HUES6 (cell line): Measurements from ENCODE around the gene MIPEP.

Source experiments
- H3K27ac ChIP-seq: 2 replicates; pipeline ENCODE4 v1.7.0; 2013; ENCODE audit warnings: low read depth, mild to moderate bottlenecking, low read length, inconsistent platforms
- H3K27me3 ChIP-seq: 2 replicates; pipeline ENCODE4 v1.6.1; 2013; ENCODE audit warnings: low read length; ENCODE audit not compliant: control insufficient read depth, insufficient read depth
- H3K36me3 ChIP-seq: 2 replicates; pipeline ENCODE4 v1.6.1; 2013; ENCODE audit warnings: low read length; ENCODE audit not compliant: control insufficient read depth, insufficient read depth
- H3K4me1 ChIP-seq: 2 replicates; pipeline ENCODE4 v1.6.1; 2013; ENCODE audit warnings: low read length; ENCODE audit not compliant: control insufficient read depth, insufficient read depth
- H3K4me3 ChIP-seq: 2 replicates; pipeline ENCODE4 v1.5.1; 2013; ENCODE audit warnings: low read depth, low read length
- H3K9ac ChIP-seq: one replicate; pipeline ENCODE4 v1.6.1; 2013; ENCODE audit warnings: mild to moderate bottlenecking, low read length
- H3K9me3 ChIP-seq: 2 replicates; pipeline ENCODE4 v1.6.1; 2013; ENCODE audit warnings: low read depth, low read length; ENCODE audit not compliant: control insufficient read depth, insufficient read depth

MIPEP gene

DNA sequence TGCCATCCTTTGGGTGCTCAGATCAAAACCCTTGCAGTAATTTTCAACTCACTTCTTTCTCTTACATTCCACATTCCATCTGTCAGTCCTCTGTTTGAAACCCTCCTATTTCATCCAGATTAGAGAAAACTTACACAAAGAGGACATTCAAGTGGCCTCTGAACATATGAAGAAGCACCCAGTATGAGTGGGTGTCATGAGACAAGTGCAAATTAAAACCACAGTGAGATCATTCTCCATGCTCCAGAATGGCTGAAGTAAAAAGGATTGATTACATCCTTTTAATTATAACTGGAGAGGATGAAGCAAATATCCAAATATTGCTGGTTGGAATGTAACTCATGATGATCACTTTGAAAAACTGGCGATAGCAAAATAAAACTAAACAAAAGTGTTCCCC lies 96.5 kb downstream of the MIPEP start:
- H3K4me3 ChIP-seq = no peak overlapping the region
- H3K27me3 ChIP-seq = no peaks in the 10 kb centered on the region
- 0 out of 2 replicates have a peak, but pooled peaks cover 6% of the 10 kb centered on the region for H3K36me3 ChIP-seq
- H3K9ac ChIP-seq = no peak overlapping the region
- H3K27ac ChIP-seq = no peak overlapping the region
- peaks cover 4% of the 10 kb centered on the region for H3K4me1 ChIP-seq
- H3K9me3 ChIP-seq = peaks cover 9% of the 10 kb centered on the region; the same call in 1 of the 2 replicates

DNA sequence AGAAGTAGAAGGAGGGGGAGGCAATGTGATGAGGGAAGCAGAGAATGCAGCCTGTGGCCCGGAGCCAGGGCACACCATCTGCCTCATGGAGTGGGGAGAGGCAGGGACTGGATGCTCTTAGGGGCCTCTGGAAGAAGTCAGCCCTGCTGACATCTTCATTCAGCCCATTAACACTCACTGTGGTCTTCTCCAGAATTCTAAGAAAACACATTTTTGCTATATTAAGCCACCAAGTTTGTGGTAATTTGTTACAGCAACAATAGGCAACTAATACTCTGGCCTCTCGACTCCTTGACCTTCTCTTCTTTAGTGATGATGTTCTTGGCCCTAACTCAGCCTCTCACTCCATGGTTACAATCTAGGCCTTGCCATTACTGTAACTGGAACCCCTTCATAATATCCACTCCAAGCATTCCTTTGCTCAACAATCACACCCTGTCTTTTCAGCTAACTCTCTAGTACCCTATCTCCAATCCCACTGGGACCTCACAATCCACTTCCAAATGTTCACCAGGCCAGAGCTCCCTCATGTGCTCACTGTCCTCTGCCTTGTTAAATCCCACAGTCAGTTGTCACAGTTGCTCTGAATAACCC lies 98.5 kb downstream of the MIPEP start:
- H3K36me3 ChIP-seq = no peaks in the 10 kb centered on the region
- H3K27me3 ChIP-seq = no peaks in the 10 kb centered on the region
- H3K27ac ChIP-seq = no peak overlapping the region
- H3K9me3 ChIP-seq = no peaks in the 10 kb centered on the region
- H3K9ac ChIP-seq = no peak overlapping the region
- H3K4me1 ChIP-seq = peaks cover 4% of the 10 kb centered on the region
- no peak overlapping the region for H3K4me3 ChIP-seq

DNA sequence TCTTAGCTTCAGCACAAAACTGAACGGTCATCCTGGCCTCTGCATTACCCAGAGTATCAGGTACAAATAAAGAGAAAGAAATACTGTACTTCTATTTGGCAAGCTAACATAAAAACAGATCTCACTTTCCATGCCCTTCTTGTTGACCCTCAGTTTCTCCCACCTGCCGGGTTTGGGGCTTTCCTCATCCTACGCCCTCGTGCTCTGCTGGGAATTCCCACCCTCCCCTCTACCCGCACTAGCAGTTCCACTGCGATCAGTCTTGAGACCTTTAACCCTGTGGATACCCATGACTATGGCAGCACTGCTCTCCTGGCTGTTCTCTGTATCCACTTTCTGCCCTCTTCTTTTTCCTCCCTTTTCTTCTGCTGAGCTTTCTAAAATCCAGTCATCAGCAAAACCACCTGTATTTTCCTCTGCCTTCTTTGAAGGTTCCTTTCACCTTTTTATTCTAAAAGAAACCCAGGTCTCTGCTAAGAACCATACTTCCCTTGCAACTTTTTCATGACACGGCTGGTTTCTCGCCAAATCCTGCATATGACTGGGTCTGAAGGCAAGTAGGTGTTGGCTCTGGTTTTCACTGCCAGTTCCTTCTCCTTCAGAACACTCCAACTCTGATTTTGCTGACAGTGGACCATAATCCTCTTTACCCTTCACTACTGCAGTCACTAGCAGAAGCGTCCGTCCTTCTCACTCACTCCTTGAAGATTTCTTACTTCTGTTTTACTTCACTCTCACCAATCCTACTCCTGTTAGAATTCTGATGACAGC lies 99.4 kb downstream of the MIPEP start:
- Histone ChIP-seq H3K27me3 (no peaks in the 10 kb centered on the region), H3K4me3 (no peak overlapping the region), H3K4me1 (peaks cover 4% of the 10 kb centered on the region), H3K27ac (no peak overlapping the region), H3K9me3 (no peaks in the 10 kb centered on the region), H3K36me3 (no peaks in the 10 kb centered on the region), H3K9ac (no peak overlapping the region)

DNA sequence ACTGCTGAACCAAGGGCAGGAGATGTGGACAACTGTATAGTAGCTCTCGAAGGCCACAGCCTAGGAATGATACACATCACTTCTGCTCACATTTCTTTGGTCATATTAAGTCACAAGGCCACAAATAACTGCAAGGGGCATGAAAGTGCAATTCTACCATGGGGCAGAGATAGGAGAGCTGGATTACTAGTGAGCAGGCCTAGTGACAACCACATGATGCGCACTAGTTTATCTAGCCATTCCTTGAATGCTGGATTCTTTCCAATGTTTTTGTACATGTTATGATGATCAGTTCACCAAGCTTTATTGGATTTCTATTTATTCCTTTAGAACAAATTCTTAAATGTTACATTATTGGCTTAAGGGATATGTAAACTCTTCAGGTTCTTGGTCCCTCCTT lies 100.7 kb downstream of the MIPEP start:
- no peak overlapping the region for H3K27ac ChIP-seq
- no peak overlapping the region for H3K9ac ChIP-seq
- H3K9me3 ChIP-seq = no peaks in the 10 kb centered on the region
- H3K36me3 ChIP-seq = no peaks in the 10 kb centered on the region
- no peak overlapping the region for H3K4me3 ChIP-seq
- H3K27me3 ChIP-seq = no peaks in the 10 kb centered on the region
- peaks cover 4% of the 10 kb centered on the region; the same call in 1 of the 2 replicates for H3K4me1 ChIP-seq

DNA sequence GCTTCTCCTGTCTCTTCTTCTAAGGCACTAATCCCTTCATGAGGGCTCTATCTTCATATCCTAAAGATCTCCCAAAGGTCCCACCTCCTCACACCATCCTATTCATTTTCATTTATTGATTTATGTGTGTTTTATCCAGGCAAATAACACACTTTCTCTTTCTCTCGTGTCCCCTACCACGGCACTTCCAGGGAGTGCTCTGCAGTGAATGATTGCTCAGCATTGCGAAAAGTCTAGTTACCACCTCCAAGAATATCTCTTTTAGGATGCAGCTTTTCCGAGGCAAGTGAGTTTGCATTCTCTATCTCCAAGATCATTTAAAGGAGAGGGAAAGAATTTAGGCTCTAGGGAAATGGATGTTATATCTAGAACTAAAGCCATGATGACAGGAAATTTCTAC lies 101.7 kb downstream of the MIPEP start:
- Histone ChIP-seq H3K9ac (no peak overlapping the region), H3K4me3 (no peak overlapping the region), H3K27ac (no peak overlapping the region), H3K36me3 (no peaks in the 10 kb centered on the region), H3K9me3 (no peaks in the 10 kb centered on the region), H3K4me1 (peaks cover 4% of the 10 kb centered on the region; the same call in 1 of the 2 replicates), H3K27me3 (no peaks in the 10 kb centered on the region)

DNA sequence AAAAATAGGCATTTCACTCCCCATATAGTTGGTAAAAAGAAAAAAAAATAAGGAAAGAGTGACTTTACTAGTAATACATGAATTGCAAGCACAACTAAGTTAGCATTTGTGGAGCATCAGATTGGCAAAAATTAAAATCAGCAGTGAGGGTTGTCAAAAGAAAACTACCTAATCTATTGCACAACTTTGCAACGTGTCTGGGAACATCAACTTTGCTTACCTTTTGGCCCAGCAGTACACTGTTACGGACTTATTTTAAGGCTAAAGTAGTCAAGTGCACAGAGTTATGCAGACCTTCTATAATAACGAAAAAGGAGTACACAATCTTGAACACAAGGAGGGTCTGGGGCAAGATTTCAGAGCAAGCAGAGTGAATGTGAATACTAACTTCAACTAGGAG lies 102.6 kb downstream of the MIPEP start:
- H3K9me3 ChIP-seq = no peaks in the 10 kb centered on the region
- no peaks in the 10 kb centered on the region for H3K27me3 ChIP-seq
- H3K4me1 ChIP-seq = peaks cover 4% of the 10 kb centered on the region; the same call in 1 of the 2 replicates
- no peak overlapping the region for H3K4me3 ChIP-seq
- no peak overlapping the region for H3K27ac ChIP-seq
- no peaks in the 10 kb centered on the region for H3K36me3 ChIP-seq
- no peak overlapping the region for H3K9ac ChIP-seq

DNA sequence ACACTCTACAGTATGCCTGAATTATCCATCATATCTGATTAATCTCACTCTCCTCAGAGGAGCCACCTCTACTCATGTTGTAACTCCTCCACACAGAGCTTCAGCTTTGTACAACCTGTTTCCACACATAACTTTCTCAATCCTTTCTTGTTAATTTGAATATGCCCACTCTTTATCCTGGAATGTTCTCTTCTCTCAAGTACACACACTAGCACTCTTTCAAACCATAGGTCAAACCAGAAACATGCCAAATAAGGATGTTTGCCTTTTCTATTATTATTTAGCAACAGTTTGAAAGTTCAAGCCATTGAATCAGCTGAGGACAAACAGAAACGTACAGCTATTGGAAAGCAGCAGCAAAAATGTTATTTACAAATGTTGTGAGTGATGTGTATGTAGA lies 110.3 kb downstream of the MIPEP start:
- Histone ChIP-seq H3K9me3 (peaks cover 11% of the 10 kb centered on the region), H3K27me3 (no peaks in the 10 kb centered on the region), H3K36me3 (no peaks in the 10 kb centered on the region), H3K27ac (no peak overlapping the region), H3K4me1 (no peaks in the 10 kb centered on the region), H3K4me3 (no peak overlapping the region), H3K9ac (no peak overlapping the region)

DNA sequence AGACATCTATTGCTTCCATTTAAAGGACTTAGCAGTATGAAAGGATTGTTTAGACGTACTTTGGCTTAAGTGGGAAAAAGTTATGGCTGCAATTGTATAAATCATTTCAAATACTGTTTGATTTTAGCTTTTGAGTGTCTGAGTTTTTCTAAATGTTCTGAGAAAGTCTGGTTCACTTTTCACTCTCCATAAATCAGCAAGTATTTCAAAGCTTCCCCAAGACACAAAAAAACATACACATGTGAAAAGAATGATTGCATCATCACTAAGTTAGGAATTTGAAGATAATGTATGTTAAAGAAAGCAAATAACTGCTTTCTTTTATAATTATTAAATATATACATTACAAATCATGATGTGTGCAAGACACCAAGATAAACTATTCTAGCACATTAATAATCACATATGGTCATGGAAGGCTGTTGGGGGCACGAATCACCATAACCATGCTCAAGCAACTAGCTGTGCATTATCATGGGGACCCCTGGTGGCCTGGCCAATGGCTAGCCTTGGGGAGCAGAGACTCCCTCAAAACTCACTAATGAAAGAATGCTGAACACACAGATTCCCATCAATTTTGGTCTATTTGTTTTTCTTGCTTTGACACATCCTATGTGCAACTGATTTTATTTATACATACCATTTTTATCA lies 111.1 kb downstream of the MIPEP start:
- H3K4me1 ChIP-seq = no peaks in the 10 kb centered on the region
- H3K4me3 ChIP-seq = no peak overlapping the region
- H3K27ac ChIP-seq = no peak overlapping the region
- H3K9ac ChIP-seq = no peak overlapping the region
- no peaks in the 10 kb centered on the region for H3K27me3 ChIP-seq
- H3K9me3 ChIP-seq = peaks cover 11% of the 10 kb centered on the region
- H3K36me3 ChIP-seq = no peaks in the 10 kb centered on the region

DNA sequence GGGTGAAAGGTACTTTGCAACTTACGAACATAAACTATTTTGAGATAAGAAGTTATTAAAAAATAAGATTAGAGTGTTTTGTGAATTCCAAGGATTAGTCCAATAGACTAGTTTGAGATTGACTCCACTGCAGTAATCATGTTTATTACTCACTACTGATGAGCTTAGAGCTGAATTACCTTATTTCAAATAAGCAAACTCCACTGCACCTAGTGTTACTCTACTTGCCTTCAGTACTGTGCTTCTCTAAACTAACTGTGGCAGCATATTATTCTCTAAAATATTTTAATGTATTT lies 111.7 kb downstream of the MIPEP start:
- Histone ChIP-seq H3K27me3 (no peaks in the 10 kb centered on the region), H3K4me1 (no peaks in the 10 kb centered on the region), H3K9me3 (peaks cover 11% of the 10 kb centered on the region), H3K9ac (no peak overlapping the region), H3K36me3 (no peaks in the 10 kb centered on the region), H3K27ac (no peak overlapping the region), H3K4me3 (no peak overlapping the region)

DNA sequence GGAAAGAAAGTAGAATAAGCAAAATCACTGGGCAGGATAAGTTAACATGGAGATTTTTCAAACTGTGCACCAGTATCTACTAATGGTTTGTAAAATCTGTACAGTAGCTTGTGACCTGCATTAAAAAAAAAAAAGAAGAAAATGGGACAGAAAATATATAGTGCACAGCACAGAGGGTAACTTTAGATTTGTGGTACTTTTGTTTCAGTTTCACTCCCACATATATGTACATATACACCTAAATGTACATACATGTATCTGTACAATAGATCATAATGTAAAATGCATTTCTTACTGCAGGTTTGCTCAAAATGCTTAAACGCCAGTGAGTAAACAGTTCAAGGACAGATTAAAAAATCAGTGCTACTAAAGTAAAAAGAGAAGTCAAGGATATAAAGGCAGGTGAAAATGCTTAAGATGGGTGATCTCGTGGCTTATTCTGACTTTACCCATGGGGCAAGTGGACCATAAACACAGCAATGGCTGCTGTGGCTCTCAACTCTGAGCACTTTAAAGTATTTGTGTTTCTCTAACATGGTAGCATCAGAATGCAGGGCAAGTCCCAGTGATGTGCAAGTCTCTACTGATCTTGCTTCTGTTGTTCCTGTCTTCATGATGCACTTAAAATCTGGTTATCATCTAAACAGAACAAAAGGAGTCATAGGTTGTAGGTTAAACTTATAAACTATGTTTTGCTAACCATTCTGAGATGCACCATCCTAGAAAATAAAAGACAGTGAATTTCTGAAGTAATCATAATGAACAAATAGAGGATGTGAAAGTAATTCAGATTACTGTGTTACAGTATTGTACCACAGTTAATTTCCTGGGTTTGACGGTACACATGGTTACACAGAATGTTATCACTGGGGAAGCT lies 112.3 kb downstream of the MIPEP start:
- H3K9ac ChIP-seq = no peak overlapping the region
- H3K27me3 ChIP-seq = no peaks in the 10 kb centered on the region
- H3K36me3 ChIP-seq = no peaks in the 10 kb centered on the region
- no peaks in the 10 kb centered on the region for H3K4me1 ChIP-seq
- peaks cover 11% of the 10 kb centered on the region for H3K9me3 ChIP-seq
- no peak overlapping the region for H3K27ac ChIP-seq
- no peak overlapping the region for H3K4me3 ChIP-seq
